Measurements from ENCODE around the gene PPAN. TPM values are rescaled to one million over a fixed set of nuclear protein-coding genes. Genes with fewer than 3 reads are reported as not detected.

PPAN gene
- total RNA-seq, 1 experiment from 2014 or later, result 101 TPM

GRCh38 chr19:10086591-10087192 lies 19.5 kb upstream of the PPAN start (continued):
- TF ChIP-seq REST (IDR thresholded peaks at IDR 0.05; ENCODE audit: low read depth) (no peak), FOSL1 (IDR thresholded peaks at IDR 0.05; ENCODE audit: low read depth) (no peak), CTCF (IDR thresholded peaks at IDR 0.05 in 2 of 3, conservative IDR thresholded peaks at IDR 0.05 in 1 of 3; ENCODE audit: borderline replicate concordance in 1 of 3, insufficient read depth in 1 of 3, low read depth in 2 of 3, low read length in 2 of 3) (no peak), CEBPB (IDR thresholded peaks at IDR 0.05; ENCODE audit: low read depth) (no peak), POLR2AphosphoS5 (IDR thresholded peaks at IDR 0.05; ENCODE audit: low read depth, low read length) (no peak), POLR2A (IDR thresholded peaks at IDR 0.05; ENCODE audit: borderline replicate concordance, extremely low read depth, insufficient read depth, insufficient read length) (no peak), YY1 (IDR thresholded peaks at IDR 0.05; ENCODE audit: extremely low read depth, insufficient replicate concordance, low read depth, low read length) (no peak), CBX3 (IDR thresholded peaks at IDR 0.05; ENCODE audit: low read depth) (no peak), MAX (IDR thresholded peaks at IDR 0.05) (no peak), SRF (IDR thresholded peaks at IDR 0.05; ENCODE audit: low read depth) (no peak)
